SKM-1 (cell line): ENCODE measurements around the gene MUC5B.

Experiments used
- DNase-seq: peaks from one replicate; lab custom pipeline; 2025; ENCODE audit not compliant: unreplicated experiment; lab: John Stamatoyannopoulos, UW

MUC5B gene

DNA sequence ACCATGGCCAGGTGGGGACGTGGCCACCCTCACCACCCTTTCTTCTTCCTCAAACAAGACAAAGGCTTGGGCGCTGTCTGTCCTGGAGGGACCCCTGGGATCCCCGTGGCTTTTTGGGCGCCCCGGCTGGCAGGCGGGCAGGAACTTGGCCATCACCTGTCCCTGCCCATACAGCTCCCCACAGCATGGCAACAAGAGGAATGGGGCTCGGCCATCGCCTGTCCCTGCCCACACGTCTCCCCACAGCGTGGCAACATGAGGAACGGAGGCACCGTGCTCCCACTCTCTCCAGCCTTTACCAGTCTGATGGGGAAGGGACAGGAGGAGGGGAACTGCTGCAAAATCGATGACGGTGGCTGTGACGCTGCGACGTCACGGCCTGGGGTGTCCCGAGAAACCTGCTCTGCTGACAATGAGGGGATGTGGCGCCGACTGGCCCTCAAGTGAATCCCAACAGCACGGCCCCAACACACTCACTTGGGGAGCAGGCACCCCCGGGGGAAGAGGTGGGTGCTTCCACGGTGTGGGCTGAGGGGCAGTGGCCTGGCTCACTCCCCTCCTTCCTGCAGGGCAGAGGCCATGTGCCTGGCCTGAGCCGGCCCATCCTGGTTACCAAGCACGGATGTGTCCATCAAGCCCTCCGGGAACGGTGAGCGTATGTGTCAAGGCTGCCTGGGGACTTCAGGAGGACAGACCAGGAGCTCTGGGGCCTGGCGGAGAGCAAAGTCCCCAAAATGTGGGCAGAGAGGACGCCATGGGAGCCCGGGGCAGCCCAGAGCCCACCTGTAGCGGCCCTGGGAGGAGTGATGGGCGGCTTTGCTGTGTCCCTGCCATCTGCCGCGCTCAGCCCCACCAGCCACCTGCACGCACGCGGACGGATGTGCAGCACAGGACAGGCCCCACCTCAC, 56.2 kb downstream of the MUC5B start:
- DNase-seq: no peak

DNA sequence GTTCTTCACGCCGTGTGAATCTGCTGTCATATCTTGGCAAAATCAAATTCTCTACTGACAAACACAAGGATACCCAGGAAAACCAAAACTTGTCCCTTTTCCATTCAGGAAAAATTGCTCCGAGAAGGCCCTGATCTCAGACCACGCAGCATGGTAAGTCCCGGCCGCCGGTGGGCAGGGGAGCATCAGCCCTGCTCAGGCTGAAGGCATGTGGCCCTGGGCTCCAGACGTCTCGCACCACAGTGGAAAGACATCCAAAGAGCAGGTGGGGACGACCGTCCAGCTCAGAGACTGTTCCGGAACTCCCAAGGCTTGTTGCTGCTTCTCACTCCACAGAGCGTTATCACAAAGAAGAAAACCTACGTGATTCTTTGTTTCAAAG, 56.8 kb downstream of the MUC5B start:
- no peak for DNase-seq

DNA sequence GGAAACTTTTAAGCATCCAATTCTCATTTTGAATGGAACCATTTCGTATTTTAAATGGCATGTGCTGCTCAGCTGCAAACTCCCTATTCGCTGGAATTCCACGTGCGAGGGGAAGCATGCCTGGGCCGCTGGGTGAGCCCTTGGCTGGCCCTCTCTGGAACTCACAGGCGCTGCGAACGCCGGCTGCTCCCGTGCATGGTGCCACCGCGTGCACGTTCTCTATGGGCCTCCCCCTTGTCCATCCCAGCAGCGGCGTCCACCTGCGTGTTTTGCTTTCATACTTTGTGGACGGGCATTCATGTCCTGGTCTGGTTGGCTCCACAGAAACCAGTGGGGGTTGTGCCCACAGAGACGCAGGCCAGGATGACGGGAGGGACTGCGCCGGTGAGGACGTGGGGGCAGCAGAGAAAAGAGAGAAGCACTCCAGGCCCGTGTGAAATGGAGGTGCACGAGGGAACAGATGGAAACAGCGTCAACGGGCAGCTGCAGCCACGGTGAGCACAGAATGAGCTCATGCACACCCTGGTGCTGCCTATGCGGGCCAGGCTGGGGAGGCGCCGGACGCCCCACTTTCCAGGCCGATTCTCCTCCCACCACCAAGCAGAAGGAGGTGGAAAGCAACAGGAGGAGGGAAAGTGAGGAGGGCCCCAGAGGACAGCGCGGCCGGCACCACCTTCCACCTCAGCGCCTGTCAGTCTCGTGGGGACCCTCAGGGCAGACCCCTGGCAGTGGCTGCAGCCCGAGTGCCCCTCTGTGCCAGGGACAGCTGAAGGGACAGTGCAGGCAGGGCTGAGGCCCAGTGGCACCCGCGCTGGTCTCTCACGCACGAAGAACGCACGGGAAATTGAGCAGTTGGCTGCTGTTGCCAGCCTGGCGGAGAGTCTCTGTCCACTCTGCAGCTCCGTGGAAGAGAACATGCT, 57.5 kb downstream of the MUC5B start:
- DNase-seq: no peak

DNA sequence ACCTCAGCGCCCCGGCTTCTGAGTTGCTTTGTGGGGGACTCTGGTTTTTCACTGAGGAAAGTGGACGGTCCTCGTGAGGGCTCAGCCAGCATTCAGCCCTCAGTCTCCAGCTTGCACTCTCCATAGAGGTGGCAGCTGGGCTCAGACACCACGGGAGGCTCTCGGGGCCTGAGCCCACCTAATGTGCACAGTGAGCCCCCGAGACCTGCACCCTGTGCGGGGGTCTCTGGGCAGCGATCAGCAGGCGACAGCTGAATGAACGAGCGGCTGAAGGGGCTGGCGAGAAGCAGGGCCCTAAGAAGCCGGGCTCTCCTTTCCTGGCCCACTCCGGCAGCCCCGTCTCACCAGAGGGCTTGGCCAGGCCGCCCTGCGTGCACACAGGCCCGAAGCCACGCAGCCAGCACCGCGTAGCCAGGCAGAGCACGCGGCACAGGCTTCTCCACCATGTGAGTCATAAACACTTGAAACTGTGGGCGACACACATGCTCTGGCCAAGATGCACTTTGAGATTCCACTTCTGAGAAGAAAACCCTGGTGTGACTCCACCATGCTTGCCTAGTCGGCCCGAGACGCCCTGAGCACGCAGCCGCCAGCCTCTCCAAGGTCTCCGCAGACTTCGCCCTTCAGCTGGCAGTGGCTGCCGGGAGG, 58.6 kb downstream of the MUC5B start:
- no peak for DNase-seq

DNA sequence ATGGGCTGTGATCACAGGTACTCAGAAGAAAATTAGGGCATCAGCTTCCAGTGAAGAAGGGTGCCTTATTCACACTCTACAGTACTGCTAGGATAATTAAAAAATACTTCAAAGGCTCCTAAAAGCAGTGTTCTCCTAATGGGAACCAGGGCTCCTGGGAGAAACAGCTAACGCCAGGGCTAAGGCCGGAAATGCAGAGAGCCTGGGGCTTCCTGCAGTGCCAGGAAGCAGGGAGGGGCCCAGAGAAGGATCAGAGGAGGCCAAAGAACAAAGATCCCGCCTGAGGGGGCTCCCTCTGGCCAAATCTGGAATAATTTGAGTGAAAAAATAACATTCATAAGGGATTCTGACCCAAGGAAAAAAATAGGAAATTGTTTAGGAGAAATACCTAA, 59.1 kb downstream of the MUC5B start:
- no peak for DNase-seq

DNA sequence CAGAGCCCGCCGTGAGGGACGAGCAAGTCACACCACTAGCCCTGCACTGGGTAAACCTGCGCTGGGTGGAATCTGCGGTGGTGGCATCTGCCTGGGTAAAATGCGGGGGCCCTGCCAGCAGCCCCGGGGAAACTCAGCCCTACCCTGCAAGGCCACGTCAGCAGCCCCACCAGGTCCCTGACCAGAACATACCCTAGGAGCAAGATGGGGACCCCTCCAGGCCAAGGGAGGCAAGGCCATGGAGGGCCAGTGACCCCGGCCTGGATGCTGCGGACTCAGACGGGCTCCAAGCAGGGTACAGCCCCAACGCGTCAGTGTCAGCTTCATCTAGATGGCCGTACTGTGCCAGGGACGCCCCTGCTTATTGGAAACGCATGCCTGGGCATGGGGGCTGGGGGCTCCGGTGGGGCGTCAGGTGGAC, 60.2 kb downstream of the MUC5B start:
- no peak for DNase-seq

DNA sequence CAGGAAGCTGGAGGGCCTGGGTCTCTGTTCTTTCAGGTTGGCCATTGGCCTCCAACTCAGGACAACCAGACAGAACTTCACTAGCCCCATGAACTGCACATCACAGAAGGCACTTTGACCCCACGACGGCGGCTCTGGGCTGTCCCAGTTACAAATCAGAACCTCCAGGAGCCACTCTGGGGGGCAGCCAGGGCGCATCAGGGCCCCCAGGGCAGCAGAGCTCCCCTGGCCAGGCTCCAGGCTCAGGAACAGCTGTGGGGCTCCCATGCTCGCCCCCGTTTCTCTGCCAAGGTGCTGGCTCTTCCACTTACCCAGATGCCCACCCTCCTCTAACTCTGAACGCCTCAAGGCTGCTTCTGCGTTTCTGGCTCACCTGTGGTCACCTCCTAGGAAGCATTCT, 61.0 kb downstream of the MUC5B start:
- no peak for DNase-seq

DNA sequence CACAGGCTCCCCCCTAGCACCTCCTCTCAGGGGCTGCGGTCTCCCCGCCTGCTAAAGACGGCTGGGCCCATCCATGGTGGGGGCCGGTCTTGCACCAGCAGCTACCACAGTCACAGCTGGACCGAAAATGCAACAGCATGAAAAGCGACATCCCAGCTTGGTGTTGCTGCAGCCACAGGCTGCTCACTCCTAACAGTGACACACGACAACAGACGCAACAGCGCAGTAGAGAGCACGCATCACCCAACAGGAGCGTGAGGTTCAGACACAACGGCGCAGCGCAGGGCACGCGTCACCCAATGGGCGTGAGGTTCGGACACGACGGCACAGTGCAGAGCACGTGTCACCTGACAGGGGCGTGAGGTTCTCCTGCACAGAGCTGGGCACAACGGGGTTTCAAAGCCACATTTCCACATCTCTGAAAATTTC, 62.5 kb downstream of the MUC5B start:
- no peak for DNase-seq

DNA sequence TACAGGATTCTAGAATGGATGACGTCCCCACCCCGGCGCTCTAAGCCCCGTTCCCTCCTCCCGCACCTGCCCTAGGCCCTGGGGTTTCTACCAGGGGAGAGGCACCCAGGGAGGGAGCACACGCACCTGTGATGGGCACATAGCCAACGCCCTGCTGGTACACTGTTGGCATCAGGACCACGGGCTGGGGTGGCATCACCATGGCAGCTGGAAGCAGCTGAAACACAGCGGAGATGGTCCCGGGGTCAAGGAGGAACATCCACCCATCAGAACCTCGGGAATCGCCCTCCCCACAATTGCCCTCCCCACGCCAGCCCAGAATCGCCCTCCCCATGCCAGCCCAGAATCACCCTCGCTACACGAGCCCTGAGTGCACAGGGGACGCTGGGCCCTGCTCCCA, 63.0 kb downstream of the MUC5B start:
- no peak for DNase-seq

DNA sequence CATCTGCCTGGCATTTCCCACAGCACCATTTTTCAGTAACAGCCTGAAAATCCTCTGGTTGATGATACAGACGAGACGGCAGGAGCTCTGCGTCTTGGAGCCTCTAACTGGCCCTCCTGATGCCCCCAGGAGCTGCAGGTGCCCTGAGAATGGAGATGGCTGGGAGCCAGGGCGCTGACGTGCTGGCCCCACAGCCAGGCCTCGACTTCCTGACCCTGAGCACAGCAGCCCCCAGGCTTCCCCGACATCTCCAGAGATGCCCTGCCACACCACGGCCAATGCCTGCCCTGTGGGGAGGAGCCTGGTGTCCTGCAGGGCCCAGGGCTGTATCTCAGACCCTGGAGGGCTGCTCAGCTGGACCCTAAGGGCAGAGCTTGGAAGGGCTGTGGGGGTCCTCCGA, 65.1 kb downstream of the MUC5B start:
- no peak for DNase-seq

DNA sequence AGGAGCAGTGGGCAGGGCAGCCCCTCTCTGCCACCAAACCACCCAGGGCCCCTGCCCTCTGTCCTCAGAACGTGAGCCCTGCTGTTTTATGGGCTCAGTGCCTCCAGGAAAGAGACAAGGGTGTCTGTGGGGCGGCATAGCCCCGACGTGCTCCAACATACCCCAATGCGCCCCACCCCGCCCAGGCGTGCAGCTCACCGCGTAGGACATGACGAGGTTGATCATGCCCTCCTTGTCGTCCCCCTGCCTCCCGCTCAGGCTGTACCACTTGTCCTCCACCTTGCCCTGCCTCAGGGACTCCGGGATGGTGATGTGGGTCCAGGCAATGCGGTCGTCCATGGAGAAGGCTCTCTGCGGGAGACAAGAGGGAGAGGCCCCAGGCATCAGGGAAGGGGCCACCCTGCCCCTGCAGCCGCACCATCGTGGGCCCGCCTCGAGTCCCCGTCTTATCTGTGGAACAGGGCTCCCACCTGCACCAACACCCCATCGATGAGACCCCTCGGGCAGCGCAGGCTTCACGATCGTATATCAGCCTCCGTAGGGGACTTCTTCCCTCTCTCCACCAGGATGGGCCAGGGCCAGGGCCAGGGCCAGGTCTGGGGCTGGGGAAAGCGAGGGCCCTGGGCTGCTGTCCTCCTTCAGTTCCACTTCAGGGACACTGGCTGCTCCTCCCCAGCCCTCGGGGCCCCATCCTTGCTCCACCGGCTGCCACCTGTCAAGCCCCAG, 65.7 kb downstream of the MUC5B start:
- no peak for DNase-seq

DNA sequence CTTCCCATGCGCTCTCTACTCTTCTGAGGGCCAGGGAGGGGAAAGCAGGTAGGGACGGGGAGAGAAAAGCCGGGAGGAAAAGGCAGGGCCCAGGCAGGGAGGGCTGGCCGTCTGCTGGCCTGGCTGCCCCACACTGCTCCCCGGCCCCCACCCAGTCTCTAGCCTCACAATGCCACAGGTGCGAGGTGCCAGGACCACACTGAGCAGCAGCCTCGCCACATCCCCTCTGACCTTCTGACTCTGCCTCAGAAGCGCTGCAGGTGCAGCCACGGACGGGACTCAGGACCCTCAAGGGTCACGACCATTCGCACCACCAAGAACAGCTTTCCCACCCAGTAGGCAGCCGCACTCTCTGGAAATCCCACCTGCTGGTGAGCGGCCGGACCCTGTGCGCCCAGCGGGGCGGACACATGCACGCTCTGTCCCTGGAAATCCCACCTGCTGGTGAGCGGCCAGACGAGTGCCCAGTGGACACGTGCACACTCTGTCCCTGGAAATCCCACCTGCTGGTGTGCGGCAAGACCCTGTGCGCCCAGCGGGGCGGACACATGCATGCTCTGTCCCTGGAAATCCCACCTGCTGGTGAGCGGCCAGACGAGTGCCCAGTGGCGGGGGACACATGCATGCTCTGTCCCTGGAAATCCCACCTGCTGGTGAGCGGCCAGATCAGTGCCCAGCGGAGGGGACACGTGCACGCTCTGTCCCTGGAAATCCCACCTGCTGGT, 66.5 kb downstream of the MUC5B start:
- DNase-seq: no peak

DNA sequence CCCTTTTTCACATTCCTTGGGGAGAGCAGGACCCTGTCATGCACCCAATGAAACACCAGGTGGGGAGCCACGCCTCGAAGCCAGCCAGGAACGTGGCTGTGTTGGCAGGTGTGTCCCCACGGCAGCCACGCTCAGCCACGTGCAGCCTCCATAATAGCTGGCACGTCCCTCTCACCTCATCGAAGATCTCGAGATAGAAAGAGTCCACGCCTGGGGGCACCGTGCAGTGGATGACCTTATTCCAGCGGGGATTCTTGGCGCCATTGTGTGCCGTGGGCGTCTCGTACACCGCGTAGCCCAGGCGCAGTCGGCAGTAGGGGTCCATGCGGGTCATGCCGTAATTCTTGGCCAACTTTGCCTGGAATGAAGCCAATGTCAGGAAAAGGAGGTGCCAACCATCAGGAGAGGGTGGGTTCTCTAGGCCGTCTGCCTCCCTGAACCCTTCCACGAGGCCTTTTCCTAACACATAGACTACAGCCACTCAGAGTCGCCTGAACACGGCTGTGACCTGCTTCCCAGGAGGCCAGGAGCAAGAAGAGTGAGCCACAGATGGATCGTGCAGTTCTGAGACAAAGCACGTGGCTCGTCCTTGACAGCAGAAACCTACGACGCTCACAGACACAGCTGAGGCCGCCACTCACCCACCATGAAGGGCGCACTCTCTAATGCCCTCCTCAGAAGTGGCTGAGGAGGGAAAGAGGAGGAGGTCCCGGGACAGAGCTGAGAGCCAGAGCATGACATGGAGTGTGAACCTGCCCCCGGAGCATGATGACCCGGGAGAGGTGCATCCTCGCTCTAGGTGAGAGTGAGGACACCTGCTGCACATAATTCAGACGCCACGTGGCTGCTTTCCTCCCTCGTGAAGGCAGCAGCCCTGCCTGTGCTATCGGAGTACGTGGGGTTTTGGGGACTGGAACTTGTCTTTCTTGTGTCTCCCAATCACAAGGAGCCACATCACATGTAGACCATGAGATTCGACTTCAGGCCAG, 67.5 kb downstream of the MUC5B start:
- no peak for DNase-seq

DNA sequence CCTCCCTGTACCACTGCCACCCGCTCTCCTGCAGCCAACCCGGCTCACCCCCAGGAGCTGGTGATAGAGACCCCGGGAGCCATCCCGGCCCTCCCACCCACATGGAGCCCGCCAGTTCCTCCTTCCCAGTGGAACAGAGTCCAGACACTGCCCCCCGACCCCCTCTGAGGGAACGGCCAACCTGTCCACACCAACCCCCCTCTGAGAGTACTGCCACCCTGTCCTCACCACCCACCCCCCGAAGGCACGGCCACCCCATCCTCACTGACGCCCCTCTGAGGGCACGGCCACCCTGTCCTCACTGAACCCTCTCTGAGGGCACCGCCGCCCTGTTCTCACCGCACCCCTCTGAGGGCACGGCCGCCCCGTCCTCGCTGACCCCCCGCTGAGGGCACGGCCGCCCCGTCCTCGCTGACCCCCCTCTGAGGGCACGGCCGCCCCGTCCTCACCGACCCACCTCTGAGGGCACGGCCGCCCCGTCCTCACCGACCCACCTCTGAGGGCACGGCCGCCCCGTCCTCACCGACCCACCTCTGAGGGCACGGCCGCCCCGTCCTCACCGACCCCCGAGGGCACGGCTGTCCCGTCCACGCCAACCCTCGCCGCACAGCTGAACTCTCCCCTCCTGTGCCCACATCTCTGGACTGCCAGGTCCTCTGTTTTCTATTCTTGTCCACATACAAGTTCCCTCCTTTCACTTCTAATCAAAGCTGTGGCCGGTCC, 68.6 kb downstream of the MUC5B start:
- no peak for DNase-seq

DNA sequence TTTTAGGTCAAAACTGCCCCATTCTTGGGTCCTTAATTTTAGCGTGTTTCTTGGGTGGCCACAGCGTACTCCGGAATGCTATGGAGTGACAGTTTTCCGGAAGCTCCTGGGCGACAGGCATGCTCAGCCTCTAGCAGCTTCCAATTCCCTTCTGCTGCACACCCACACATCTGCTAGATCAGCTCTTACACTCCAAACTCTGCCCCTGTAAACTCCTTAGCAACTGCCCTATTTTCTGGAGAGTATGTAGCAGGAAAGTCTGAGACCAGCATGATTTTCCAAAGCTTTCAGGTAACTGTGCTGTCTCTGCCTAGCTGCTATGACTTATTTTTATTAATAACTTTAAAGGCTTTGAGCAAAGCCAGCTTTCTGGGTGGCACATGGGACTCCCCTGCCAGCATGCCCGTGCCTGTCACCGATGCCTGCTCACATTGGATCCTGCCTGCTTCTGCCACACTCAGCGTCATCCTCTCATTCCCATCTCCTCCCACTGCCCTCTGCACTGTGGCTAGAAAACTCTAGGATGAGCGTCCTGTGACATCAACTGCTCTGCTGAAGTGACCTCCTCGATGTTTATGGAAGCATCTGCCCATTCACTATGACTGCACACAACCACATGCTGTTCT, 69.3 kb downstream of the MUC5B start:
- DNase-seq: no peak

DNA sequence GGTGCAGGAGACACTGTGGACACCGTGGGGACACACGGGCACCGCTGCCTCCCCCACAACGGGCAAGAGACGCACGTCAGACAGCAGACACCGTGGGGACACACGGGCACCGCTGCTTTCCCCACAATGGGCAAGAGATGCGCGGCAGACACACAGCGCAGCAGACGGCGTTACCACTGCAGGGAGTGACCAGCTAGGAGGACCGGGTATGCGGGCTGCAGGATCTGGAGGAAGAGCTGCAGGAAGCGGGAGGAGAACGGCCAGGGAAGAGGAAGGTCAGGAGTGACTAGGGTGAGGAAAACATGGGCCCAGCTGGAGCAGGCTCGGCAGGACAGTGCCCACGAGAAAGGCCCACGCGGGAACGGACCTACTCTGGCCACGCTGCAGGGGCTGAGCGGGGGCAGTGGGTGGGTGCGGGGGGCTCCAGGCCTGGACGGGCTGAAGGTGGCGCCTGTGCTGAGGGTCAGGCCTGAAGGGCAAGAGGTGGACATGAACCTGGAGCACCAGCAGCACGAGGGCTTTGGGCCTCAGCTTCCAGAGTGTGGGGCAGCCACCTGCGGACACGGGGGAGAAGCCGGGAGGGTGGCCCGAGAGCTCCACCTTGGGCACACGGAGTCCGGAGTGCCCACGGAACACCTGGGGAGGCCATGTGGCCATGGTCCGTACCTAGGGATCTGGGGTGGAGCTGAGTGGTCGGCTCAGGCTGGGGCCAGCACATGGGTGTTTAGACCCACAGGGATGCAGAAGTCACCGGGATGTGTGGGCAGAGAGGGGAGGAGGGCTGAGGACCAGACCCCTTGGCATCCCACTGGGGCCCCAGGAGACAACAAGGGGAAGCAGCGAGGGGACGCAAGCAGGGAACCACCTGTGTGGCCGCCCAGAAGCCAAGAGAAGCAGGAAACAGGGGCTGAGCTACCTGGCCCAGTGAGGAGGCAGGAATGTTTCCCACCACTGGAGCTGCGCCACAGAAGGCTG, 70.1 kb downstream of the MUC5B start:
- DNase-seq: no peak

DNA sequence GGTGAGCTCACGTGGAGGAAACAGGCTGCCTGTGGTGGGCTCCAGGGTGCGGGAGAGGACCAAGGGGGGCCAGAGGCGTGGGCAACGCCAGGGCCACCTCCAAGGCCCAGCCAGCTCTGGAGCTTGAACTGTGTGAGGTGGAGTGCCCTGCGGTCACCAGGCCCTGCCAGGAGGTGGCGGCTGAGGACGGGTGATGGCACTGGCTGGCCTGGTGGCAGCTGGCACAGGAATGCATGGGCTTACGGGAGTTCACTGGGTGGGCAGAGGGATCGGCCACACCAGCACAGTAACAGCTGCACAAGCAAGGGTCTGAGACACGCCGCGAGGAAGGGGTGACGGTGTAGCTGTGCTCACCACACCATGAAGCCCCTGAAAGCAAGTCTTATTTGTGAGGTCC, 70.8 kb downstream of the MUC5B start:
- no peak for DNase-seq
